Measurements from ENCODE around the gene SORCS1. TPM values are rescaled to one million over a fixed set of nuclear protein-coding genes. Genes with fewer than 3 reads are reported as not detected.

SORCS1 gene
- total RNA-seq, 4 donors from 2014 or later: 0.16 to 0.68 (median 0.61) TPM

DNA sequence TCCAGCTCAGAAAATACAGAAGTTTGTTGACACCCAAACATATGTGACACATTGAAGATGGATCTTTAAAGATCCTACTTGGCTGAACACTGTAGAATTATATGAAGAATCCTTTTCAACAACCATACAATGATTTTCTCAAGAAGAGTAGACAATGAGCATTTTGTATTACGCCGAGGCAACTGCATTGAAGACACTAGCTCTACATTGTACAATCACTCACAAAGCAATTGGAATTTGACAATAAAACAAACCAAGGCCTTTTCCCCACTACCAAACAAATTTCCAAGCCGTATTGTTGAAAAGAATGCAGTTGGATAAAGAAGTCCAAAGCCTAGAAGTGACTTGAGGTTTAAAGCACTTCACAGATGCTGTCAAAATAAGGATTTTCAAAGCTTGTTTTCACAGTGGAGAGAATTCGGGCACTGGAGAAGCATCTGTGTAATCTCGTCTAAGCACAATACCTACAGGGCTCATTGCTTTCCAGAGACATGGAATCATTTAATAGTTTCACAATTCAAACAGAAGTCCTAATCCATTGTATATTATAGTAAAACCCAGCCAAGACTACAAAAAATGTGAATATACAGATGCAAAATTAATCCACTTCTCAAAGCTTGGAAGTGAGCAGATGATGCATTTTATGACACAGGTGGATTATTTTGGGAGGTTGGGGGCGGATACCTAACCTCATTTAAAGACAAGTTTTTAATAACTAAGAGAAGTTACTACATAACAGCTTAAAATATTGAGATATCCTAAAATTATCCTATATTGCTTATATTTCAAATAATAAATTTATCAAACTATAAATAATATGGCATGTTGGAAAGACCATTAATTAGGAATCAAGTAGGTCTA lies 78.6 kb downstream of the SORCS1 start:
- TF ChIP-seq, protein P1, sequence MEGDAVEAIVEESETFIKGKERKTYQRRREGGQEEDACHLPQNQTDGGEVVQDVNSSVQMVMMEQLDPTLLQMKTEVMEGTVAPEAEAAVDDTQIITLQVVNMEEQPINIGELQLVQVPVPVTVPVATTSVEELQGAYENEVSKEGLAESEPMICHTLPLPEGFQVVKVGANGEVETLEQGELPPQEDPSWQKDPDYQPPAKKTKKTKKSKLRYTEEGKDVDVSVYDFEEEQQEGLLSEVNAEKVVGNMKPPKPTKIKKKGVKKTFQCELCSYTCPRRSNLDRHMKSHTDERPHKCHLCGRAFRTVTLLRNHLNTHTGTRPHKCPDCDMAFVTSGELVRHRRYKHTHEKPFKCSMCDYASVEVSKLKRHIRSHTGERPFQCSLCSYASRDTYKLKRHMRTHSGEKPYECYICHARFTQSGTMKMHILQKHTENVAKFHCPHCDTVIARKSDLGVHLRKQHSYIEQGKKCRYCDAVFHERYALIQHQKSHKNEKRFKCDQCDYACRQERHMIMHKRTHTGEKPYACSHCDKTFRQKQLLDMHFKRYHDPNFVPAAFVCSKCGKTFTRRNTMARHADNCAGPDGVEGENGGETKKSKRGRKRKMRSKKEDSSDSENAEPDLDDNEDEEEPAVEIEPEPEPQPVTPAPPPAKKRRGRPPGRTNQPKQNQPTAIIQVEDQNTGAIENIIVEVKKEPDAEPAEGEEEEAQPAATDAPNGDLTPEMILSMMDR (IDR thresholded peaks at IDR 0.05; ENCODE audit: low read depth): no peak

- TF ChIP-seq, protein P1 (IDR thresholded peaks at IDR 0.05; ENCODE audit: low read depth): no peak
Measured at GRCh38 chr10:107083388-107084009, 81.0 kb downstream of the SORCS1 start.

- TF ChIP-seq, protein P1 (IDR thresholded peaks at IDR 0.05; ENCODE audit: low read depth): no peak
Measured at GRCh38 chr10:107081644-107082043, 82.9 kb downstream of the SORCS1 start.

GRCh38 chr10:107075117-107075516 lies 89.4 kb downstream of the SORCS1 start:
- TF ChIP-seq, protein P1 (IDR thresholded peaks at IDR 0.05; ENCODE audit: low read depth): no peak

GRCh38 chr10:107072786-107073185 lies 91.7 kb downstream of the SORCS1 start:
- TF ChIP-seq, protein P1 (IDR thresholded peaks at IDR 0.05; ENCODE audit: low read depth): no peak

DNA sequence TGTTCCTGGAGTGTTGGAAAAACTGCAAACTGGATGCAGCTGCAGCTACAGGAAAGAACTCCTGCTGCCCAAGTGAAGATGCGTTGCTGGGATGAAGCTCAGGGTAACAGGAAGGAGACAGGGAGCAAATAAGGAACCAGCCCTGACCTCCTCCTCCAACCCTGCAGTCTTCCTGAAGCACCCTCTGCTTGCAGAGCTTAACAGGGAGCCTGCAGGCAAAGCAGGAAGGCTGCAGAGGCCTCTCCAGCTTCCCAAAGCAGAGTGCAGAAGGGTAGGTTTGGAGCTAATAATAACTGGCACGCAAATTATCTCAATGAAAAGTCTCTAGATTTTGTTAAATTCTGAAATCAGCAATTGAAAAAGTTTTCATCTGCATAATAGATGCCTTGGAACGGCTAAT lies 92.5 kb downstream of the SORCS1 start:
- TF ChIP-seq, protein P1 (IDR thresholded peaks at IDR 0.05; ENCODE audit: low read depth): no peak

DNA sequence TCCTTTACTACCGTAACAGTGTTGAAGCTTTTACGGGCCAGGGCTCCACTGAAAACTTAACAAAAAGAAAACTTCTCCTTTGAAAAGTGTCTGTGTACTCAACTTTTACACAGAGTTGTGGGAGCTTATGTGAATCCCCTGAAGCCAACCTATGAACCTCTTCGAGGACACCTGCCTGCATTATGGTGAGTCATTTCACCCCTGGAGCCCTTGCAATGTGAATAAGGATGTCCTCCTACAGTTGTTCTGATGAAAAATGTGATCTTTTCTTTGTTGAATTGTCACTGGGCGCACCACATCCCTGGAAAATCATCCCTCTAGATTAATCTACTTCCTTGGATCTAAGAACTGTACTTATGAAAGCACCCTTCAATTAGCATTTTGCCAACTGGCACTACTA lies 93.2 kb downstream of the SORCS1 start:
- TF ChIP-seq, protein P1 (IDR thresholded peaks at IDR 0.05; ENCODE audit: low read depth): no peak
